Astrocyte of the hippocampus (primary cell): ENCODE measurements around the gene SMIM21.

Experiments used
- DNase-seq: peaks from one replicate; pipeline ENCODE4 v3.0.0; 2011; ENCODE audit warnings: low read depth, low spot score

SMIM21 gene

DNA sequence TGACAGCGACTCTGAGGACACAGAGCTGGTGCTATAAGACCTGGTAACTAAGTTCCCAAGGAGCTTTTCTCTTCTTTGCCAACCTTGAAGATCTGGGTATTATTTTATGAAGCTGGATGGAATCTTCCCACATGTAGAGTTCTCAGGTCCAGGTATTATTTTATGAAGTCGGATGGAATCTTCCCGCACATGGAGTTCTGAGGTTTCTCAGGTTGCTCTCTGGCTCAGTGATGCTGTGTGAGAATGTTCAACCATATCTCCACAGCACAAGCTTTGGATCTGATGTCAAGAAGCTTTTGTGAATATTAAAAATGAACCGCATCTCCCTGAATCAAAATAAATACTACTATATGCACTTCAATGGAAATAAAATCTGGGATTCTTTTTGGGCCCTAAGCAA, at the start of gene SMIM21:
Gene SMIM21, minus strand, starts transcription at position 101 of the 400 bp plus-strand sequence. CDS start 140 bp downstream, outside the sequence.
- DNase-seq: no peak

DNA sequence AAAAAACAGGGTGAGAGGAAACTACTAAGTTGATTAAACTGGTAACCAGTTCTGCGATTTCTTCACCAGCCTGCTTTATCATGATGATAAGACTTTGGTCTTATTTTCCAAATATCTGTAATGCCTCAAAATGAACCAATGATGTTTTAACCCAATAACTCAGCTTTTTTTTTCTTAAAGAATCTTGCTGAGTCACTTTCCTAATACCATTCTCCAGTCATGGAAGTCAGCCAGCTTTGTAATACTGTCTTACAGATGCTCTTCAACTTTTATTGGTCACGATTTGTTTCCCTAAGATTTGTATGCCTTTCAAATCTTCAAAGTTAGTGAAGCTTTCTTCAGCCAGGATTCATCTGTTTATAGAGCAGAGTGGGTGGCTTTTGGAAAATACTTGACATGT, 47.7 kb upstream of the SMIM21 start:
- DNase-seq: peak; percentile 68

DNA sequence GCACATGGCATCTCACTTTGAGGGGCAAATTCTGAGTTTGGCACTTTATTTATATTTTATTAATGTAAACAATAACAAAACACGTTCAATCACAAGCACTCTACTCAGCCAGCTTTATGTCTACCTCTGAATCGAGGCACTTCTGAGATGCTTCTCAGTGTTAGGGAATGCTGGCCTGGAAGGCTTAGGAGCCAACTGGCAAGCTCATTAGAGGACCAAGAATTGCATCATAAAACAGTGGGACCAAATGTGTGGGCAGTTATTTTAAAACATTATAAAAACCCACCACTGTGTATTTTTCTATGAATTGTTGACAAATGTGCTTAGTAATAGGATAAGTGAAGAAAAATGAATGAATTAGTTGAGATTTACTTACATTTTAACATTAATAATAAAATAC, 46.8 kb upstream of the SMIM21 start:
- no peak for DNase-seq

DNA sequence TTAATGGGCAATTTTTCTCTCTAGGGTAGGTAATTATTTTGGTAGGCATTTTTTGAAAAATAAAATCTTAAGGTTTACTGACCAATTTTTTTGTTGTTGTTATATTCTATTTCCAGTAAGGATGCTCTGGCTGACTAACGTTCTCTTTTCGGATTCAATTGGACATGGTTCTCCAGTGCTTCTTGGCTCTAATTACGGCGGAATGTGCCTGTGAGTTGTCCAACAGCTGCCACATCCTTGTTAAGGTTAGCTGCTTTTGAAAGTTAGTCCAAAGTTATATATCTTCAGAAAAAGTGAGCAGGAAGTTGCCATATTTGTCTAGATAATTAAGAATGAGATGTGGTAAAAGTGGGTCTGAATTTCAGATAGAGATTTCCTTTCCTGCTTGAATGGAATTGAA, 45.8 kb upstream of the SMIM21 start:
- DNase-seq: no peak

DNA sequence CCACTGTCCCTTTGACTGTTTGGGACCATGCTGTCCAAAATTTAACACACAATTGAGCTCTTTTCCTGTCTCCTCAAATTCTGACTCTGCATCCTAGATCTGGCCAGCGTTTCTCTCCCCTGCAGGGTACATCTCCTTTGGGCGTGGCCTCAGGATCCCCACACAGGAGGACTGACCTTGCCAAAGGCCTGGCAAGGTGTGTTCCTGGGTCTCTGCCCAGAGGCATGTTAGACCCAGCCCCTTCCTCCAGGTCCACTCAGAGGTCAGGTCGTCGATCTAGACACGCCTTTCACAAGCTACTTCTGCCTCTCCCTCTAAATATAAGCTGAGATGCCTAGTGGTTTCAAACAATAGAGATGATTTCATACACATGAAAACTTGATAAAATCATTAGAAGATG, 45.4 kb upstream of the SMIM21 start:
- no peak for DNase-seq

DNA sequence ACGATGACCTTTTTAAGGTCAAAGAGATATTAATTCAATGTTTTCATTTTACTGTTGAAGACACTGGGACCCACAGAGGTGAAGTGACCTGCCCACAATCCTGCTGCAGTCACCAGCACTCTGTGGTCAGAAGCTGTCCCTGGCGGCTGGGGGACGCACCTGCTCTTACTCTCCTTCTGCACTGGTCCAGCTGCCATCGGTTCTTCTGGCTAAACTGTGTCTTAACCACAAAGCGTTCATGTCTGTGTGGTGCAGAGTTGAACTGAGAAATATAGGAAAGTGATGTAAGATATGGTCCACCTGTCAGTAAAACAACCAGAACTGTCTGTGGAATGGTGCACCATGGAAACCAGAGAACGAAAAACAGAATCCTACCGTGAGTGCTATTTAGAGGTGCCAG, 44.9 kb upstream of the SMIM21 start:
- DNase-seq: no peak

DNA sequence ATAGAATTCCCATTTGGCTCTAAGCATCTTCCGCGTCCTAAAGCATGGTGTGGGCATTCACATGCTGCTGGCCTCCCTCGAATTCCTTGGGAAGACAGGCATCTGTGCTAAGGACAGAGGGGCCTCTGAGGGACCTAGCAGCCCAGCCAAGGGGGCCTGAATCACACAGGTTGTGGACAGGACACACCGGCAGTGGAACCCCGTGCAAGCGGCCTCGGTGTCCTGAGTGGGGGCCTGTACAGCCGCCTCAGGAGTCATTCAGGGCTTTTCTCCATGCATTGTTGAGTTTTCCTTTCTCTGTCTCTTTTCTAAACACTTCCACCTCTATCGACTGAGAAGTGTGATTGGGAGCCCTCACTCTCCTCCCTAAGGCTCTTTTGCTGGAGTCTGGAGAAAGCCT, 44.3 kb upstream of the SMIM21 start:
- DNase-seq: no peak

DNA sequence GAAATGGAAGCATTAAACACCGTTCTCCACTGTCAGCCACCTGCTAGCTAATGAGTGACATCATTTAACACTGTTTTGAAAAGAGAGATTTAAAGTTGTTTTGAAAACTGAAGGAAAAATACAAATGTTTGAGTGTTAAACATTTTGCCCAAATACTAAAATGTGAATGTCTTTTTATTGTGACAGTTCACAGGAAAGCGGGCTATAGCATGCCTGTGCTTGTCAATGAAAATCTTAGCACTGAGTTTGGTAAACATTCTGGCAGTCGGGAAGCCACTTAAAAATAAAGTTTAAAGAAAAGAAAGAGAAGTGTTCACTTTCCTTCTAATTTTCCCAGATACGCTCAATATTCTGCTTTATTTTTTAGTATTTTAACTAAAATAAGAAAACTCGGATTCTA, 40.3 kb upstream of the SMIM21 start:
- no peak for DNase-seq

DNA sequence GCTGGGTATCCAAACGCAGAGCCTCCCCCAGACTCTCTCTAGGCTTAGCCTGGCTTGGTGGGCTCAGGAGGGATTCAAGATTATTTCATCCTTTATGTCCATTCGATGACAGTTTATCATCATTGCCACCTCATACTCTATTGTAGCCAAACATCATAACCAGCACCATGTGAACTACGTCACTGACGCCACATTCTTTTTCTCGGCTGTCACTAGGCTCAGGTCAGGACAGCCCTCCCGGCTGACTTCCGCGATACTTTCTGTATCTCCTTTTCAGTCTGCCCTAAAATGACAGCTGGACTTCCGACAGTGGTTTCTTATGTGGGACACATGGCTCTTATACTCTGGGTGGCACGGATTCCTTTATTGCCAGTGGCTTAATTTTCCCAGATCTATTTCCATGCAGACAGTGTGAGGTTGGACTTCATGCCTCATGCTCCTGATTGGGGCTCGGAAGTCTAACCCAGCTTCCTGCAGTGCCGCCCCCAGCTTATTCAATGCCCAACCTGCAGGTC, 39.8 kb upstream of the SMIM21 start:
- no peak for DNase-seq

DNA sequence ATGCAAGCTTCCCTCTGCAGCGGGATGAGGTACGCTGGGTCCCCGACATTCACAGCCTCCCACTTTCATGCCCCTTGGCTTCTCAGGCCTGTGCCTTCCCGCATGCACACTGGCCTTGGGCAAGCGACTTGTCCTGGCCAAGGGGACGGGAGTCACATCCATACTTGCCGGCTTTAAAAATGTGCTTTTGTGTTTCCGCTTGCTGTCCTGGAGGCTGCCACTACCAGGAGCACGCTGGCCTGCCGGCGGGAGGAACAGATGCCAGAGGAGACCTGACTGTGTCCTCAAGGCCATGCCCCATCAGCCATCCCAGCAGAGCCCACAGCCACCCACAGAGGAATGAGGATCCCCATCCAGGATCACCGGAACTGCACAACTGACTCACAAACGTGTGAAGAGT, 36.9 kb upstream of the SMIM21 start:
- DNase-seq: no peak

DNA sequence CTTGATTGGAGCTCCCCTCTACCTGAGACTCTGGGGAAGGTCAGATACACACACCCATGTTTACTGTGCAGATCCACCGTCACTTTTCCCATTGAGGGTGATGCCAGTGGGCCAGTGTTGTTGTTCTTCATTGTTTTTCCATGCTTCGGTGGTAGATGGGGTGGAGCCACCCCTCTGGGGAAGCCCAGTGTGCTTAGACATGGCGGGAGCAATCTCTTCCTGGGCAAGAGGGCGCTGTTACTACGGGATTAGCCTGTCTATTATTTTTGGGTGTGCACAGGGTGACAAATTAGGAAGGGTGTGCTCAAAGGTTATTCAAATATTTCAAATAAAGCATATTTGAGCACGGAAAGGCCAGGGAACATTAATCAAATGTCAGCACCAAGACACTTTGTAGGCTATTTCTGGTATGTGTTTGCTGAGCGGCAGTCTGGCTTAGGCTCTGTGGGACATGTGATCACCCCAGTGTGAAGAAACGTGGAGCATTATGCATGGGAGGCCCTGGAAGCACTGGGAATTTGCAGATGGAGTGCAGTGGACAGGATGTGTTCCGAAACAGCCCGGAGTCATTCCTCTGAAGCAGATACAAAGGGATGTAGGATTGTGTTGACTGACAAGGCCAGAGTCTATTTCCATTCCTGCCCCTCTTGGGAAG, 34.8 kb upstream of the SMIM21 start:
- DNase-seq: no peak

DNA sequence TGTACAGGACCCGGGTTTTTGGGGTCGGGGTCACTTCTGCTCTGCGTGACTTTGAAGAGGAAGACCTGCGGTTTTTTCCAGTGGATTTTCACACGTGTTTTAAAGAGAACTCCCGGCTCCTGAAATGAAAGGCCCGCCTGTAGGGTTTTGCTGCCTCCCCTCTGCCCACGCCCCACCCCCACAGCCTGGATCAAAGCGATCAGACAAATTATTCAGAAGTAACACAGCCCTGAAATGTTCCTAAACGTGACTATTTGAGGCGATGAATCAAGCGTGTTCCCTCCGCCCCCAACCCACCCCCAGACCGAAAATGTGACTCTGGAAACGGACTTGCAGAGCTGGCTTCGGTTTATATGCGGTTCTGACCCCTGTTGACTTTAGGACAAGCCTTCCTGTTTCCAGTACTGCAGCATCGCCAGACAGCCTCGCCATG, 28.7 kb upstream of the SMIM21 start:
- no peak for DNase-seq

DNA sequence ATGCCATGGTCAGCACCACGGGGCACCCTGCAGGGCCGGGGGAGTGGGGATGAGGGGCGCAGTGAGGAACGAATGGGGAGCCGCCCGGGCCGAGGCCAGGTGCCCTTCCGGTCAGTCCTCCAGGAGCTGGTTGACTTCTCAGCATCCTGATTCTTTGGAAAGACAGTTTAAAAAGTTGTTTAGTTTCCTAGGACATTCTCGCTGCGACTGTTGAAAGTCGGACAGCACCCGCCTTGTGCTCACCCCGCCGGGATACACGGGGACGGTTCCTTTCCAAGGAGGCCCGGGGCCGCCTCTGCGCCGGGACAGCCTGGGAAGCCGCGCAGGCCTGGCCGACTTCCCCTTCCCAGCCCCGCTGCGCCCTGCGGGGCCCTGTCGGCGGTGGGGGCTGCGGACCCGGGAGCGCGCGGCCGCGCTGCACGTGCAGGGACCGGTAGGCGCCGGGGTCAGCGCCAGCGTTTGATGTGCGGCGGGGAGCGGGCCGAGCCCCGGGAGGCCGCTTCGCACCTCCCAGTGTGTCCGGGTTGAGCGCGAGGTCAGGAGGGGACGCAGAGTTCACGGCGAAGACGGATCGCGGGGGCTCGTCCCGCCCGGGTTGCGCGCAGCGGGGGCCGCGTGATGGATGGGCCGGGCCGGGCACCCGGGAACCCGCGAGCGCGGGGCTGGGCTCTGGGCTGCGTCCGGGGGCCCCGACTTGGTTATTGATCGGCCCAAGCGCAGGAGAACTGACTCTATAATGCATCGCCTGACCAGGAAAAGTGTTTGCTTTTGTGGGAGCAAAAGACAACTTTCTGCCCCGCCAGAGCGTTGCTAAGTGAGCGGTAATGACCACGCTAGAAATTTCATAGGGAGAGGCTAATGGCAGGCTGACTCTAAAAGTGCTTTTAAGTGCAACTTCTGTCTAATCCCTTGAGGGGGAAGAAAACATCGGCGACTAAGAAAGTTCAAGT, 28.0 kb upstream of the SMIM21 start:
- DNase-seq: peak; percentile 58

GRCh38 chr18:75454022-75454795, 26.7 kb upstream of the SMIM21 start:
- no peak for DNase-seq

DNA sequence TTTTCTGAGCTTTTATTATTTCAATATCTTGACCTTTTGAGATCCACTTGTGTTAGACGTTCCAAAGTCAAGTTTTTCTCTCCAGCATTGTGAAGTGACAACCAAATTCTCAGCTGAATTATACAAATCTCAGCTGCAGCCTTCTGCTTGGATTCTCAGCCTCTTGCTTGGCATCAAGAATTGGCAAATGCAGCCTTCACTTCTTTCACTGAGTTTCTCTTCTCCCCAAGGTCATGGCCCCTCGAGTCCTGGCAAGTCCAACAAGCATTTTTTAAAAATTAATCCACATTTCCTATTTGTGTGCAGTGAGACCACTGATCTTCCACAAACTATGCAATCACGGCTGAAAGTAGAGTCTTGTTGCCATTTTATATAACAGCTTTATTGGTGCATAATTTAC, 23.4 kb upstream of the SMIM21 start:
- no peak for DNase-seq

- no peak for DNase-seq
These were observed 14.4 kb upstream of the SMIM21 start for GRCh38 chr18:75441896-75442295.

- no peak for DNase-seq
These were observed 11.8 kb upstream of the SMIM21 start for GRCh38 chr18:75439348-75439747.

DNA sequence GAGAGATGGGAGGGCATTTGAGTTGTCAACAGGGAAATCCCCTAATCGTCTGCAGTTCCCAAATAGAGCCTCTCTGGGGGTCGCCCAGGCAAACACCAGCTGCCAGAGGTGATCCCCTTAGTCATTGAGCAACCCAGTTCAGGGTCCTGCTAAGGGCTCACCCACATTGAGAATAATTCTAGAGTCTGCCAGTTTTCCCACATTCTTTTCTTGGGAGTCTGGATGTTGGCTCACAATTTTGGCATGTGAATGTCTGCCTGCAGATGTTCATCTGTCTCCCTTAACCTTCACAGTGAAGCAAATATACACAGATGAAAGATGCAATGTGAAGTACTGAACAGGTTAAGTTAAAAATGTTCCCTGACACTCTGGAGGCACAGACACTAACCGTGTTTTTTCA, 11.4 kb upstream of the SMIM21 start:
- no peak for DNase-seq

- DNase-seq: no peak
These were observed 10.5 kb upstream of the SMIM21 start for GRCh38 chr18:75437979-75438378.

DNA sequence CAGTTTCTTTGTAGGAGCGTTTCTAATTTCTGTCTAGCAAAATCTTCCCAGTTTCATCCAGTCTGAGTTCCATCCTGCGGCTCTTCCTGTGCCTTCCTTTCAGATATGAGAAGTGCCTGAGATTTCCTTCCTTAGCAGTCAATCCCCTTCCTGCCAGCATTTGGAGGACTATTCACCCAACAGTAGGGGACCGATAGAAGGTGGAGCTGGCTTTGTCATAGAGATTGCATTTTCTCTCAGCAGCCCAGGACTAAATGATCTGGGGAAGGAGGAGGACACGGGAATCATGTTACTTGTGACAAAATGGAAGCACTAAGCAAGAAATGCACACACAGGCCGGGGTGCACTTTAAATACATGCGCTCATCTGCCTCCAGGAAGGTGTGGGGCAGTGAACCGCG, 5.6 kb upstream of the SMIM21 start:
- no peak for DNase-seq

DNA sequence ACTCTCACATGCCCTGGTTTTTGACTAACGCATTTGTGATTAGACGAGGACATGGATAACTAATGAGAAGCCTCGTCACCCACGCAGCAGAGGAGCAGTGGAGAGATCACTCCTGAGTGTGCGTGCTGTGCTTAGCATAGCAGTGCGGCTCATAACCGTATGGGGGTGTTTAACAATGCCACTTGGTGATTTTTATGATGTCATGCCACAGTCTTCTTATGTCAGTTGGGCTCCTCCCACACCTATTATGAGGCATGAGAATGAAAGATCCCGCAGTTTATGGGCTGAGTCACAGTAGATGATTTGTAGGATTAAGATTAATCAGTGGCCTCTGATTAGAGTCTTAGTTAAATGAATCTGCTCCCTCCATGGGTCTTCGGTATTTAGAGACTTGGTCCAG, 2.5 kb upstream of the SMIM21 start:
- DNase-seq: peak; percentile 11

DNA sequence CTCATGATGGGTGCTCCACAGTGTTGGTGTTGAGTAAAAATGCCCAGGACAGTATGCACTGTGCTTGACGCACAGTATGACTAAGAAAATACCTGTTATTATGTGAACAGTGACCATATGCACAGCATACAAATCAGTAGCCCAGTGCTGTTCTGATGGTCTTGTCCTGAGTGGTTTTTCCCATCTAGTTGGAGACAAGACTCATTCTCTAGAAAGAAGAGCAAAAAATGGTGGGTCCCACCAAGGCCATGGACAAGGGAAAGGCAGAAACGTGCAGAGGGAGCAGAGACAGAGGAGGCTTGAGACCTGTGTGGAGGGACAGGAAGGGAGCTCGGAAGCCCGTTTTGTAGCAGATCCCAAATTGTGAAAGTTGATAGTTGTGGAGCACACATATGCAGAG, 987 bp upstream of the SMIM21 start:
- DNase-seq: no peak
